Kidney (tissue), 14 donors: ENCODE results near the gene NOTCH1. TPM values are rescaled to one million over a fixed set of nuclear protein-coding genes. Genes with fewer than 3 reads are reported as not detected.

ENCODE experiments used
- DNase-seq, 5 donors: peaks; one replicate each; pipeline ENCODE4 v3.0.0-alpha.2; 2013 to 2020
- FAIRE-seq: peaks from 2 replicates; lab custom pipeline; 2012; peaks lifted over from hg19 to GRCh38; lab: Jason Lieb, UNC
- H3K27ac ChIP-seq, 2 donors: one replicate each; pipeline ENCODE4 v1.7.0; 2013; ENCODE audit warnings: low read depth in 2 of 2, low read length in 2 of 2, inconsistent platforms in 1 of 2
- H3K27me3 ChIP-seq: one replicate; pipeline ENCODE4 v1.7.1; 2013; ENCODE audit warnings: low read length, inconsistent platforms; ENCODE audit not compliant: control insufficient read depth, insufficient read depth
- H3K36me3 ChIP-seq, 3 donors: one replicate each; pipeline versions ENCODE4 v1.7.0 to v1.7.1; 2013; ENCODE audit warnings: low read length in 3 of 3, control low read depth in 1 of 3, inconsistent platforms in 1 of 3; ENCODE audit not compliant: insufficient read depth in 3 of 3, control insufficient read depth in 2 of 3
- H3K4me1 ChIP-seq, 3 donors: one replicate each; pipeline versions ENCODE4 v1.7.0 to v1.7.1; 2013; ENCODE audit warnings: low read length in 3 of 3, inconsistent platforms in 1 of 3, low read depth in 1 of 3; ENCODE audit not compliant: control insufficient read depth in 2 of 3, insufficient read depth in 2 of 3
- H3K4me3 ChIP-seq, 3 donors: one replicate each; pipeline versions ENCODE4 v1.7.0 to v1.8.1; 2013; ENCODE audit warnings: low read length in 3 of 3, control low read depth in 1 of 3, inconsistent platforms in 1 of 3
- H3K9ac ChIP-seq, 3 donors: one replicate each; pipeline versions ENCODE4 v1.7.0 to v1.7.1; 2013; ENCODE audit warnings: low read length in 3 of 3, control low read depth in 1 of 3, inconsistent platforms in 1 of 3
- H3K9me3 ChIP-seq, 3 donors: one replicate each; pipeline versions ENCODE4 v1.7.0 to v1.7.1; 2013; ENCODE audit warnings: low read length in 3 of 3, control low read depth in 1 of 3, inconsistent platforms in 1 of 3; ENCODE audit not compliant: control insufficient read depth in 2 of 3, insufficient read depth in 1 of 3
- CTCF ChIP-seq: IDR thresholded peaks from 3 replicates; pipeline ENCODE4 v1.5.1; 2012; ENCODE audit warnings: mild to moderate bottlenecking, moderate library complexity, borderline replicate concordance; ENCODE audit not compliant: insufficient read depth; ENCODE audit errors: extremely low read depth
- intact Hi-C: fragments of 100-400 bp; cut with DNase I; formaldehyde crosslinking; loops from one replicate; pipeline ENCODE4 v1.11.1; 2022
- polyA plus RNA-seq: library from polyadenylated mRNA; stranded (reverse); fragments of 350-450 nt; fragmentation: Illumina TruSeq; extraction: RNeasy Lipid Tissue Mini Kit (QIAGEN cat#74804); gene quantifications from one replicate; pipeline ENCODE4 v1.2.3, GENCODE V29; 2014; ENCODE audit warnings: low read depth, low replicate concordance; ENCODE audit not compliant: insufficient read depth
- total RNA-seq: library from RNA; stranded (reverse); fragmentation: NEBNext Ultra II Directional; extraction: Animal tissue kit (Norgen Biotek cat#: 25700); gene quantifications from one replicate; pipeline ENCODE4 v1.2.1, GENCODE V29; 2021
- donor health status: control.
- donor health status: control.
- donor health status: control.
- donor health status: control.
- donor health status: control.
- donor health status: DM: yes; HTN: yes; CAD: no.
- donor health status: Normal renal cell carcinoma (clear cell type).

Gene NOTCH1
- total and polyA plus RNA-seq, 2 donors from 2014 or later, result 6.5 to 77.2 TPM

GRCh38 chr9:136536721-136537241, 9.1 kb downstream of the NOTCH1 start:
- H3K4me1 ChIP-seq, result peaks cover 0 to 50% (median 7%) of the 10 kb centered on the region in 3 donors
- no peak overlapping the region for H3K4me3 ChIP-seq
- TF ChIP-seq CTCF, result no peak
- DNase-seq (no peak), FAIRE-seq (no peak)
- no peaks in the 10 kb centered on the region for H3K9me3 ChIP-seq
- intact Hi-C loops, result no loop called here
- H3K9ac ChIP-seq, result no peak overlapping the region
- no peaks in the 10 kb centered on the region for H3K27me3 ChIP-seq
- H3K27ac ChIP-seq, result no peak overlapping the region
- H3K36me3 ChIP-seq, result peaks cover 0 to 6% (median 4%) of the 10 kb centered on the region in 3 donors

- Histone ChIP-seq H3K27ac (no peak overlapping the region), H3K4me3 (no peak overlapping the region), H3K4me1 (peaks cover 0 to 49% (median 7%) of the 10 kb centered on the region in 3 donors), H3K36me3 (peaks cover 0 to 6% (median 4%) of the 10 kb centered on the region in 3 donors), H3K9ac (no peak overlapping the region), H3K27me3 (no peaks in the 10 kb centered on the region), H3K9me3 (no peaks in the 10 kb centered on the region)
- no peak for TF ChIP-seq CTCF
- intact Hi-C loops, result no loop called here
- FAIRE-seq (no peak), DNase-seq (no peak)
These were observed 9.7 kb downstream of the NOTCH1 start for GRCh38 chr9:136536051-136536720.

GRCh38 chr9:136535070-136535469, 10.8 kb downstream of the NOTCH1 start:
- intact Hi-C loops, result no loop called here
- Histone ChIP-seq H3K36me3 (peaks cover 0 to 6% (median 4%) of the 10 kb centered on the region in 3 donors), H3K4me1 (peaks cover 0 to 46% (median 7%) of the 10 kb centered on the region in 3 donors), H3K27me3 (no peaks in the 10 kb centered on the region), H3K27ac (no peak overlapping the region), H3K9ac (no peak overlapping the region), H3K4me3 (no peak overlapping the region), H3K9me3 (no peaks in the 10 kb centered on the region)
- TF ChIP-seq CTCF, result no peak
- FAIRE-seq (no peak), DNase-seq (no peak)
